Measurements from ENCODE around the gene PALMD. TPM values are rescaled to one million over a fixed set of nuclear protein-coding genes. Genes with fewer than 3 reads are reported as not detected.

The PALMD gene
- total and polyA plus RNA-seq, 12 donors, result 81.2 to 194 (median 121) TPM

DNA sequence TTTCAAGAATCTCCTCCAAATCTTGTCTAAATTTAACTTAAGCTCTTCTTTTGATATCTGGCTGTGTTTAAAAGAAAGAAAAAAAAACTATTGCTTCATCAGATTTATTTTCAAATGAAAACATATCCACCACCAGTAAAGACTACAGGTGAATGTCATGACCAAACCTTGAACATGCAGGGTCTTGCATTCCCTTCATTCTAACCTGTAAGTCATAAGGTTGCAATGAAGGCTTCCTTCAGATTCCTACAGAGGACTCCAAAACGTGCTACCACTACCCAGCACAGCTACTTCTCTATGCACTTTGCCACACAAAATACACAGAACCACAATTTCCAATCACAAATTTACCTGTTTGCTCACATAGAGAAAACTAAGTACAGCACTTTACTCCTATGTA is 94.2 kb downstream of the PALMD start:
- TF ChIP-seq, protein P1, sequence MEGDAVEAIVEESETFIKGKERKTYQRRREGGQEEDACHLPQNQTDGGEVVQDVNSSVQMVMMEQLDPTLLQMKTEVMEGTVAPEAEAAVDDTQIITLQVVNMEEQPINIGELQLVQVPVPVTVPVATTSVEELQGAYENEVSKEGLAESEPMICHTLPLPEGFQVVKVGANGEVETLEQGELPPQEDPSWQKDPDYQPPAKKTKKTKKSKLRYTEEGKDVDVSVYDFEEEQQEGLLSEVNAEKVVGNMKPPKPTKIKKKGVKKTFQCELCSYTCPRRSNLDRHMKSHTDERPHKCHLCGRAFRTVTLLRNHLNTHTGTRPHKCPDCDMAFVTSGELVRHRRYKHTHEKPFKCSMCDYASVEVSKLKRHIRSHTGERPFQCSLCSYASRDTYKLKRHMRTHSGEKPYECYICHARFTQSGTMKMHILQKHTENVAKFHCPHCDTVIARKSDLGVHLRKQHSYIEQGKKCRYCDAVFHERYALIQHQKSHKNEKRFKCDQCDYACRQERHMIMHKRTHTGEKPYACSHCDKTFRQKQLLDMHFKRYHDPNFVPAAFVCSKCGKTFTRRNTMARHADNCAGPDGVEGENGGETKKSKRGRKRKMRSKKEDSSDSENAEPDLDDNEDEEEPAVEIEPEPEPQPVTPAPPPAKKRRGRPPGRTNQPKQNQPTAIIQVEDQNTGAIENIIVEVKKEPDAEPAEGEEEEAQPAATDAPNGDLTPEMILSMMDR (IDR thresholded peaks at IDR 0.05), result no peak
- peaks cover 0 to 56% (median 6%) of the 10 kb centered on the region in 9 donors for H3K36me3 ChIP-seq
- DNase-seq (no peak), ATAC-seq (no peak)
- peaks cover 0 to 8% (median 0%) of the 10 kb centered on the region in 9 donors for H3K4me1 ChIP-seq
- no peaks in the 10 kb centered on the region for H3K9me3 ChIP-seq
- 62 to 65% methylated on average over 1 of the region's 1 CpG for WGBS, 2 donors
- H3K27me3 ChIP-seq, result no peaks in the 10 kb centered on the region
- intact Hi-C loops (cut with DNase I), result no loop called here
- no peak overlapping the region for H3K27ac ChIP-seq
- H3K4me3 ChIP-seq, result no peak overlapping the region

Other genes starting within 250 kb of the PALMD start
- 1 to 10 TPM; 1.7 to 8.2 (median 4.8) TPM for gene FRRS1, start 120.5 kb downstream of the PALMD start, total RNA-seq
- 1 to 10 TPM in 1 of 2 donors, under 1 TPM in 1; 0.88 to 2.2 TPM for gene FRRS1, start 120.5 kb downstream of the PALMD start, polyA plus RNA-seq
- gene AGL, start 204.2 kb downstream of the PALMD start, total RNA-seq, result 10 to 100 TPM; 38.5 to 73.1 (median 58.8) TPM
- 10 to 100 TPM; 10.5 to 17.0 TPM for gene AGL, start 204.2 kb downstream of the PALMD start, polyA plus RNA-seq